DND-41 (cell line): ENCODE measurements around the gene TBC1D22A.

Source experiments
- ATAC-seq: fragments of 200-7000 bp; cut with Tn5 transposase; 3 replicates; pipeline ENCODE4 v1.9.1; 2021; ENCODE audit warnings: low read depth; ENCODE audit not compliant: insufficient read depth
- DNase-seq: peaks from one replicate; pipeline ENCODE4 v3.0.0-alpha.2; 2020
- H2AFZ ChIP-seq: 2 replicates; pipeline ENCODE4 v1.6.0; 2012; ENCODE audit warnings: low read depth, low read length
- H3K27ac ChIP-seq: 2 replicates; pipeline ENCODE4 v1.5.1; 2012; ENCODE audit warnings: low read length, inconsistent platforms
- H3K27me3 ChIP-seq: fragments of 200-600 bp; sonication (generic); 2 replicates; pipeline ENCODE4 v1.6.0; 2012; ENCODE audit warnings: low read length, mild to moderate bottlenecking, inconsistent platforms; ENCODE audit not compliant: insufficient read depth, poor library complexity
- H3K36me3 ChIP-seq: 2 replicates; pipeline ENCODE4 v1.5.1; 2012; ENCODE audit warnings: low read length, inconsistent platforms; ENCODE audit not compliant: insufficient read depth
- H3K4me1 ChIP-seq: 2 replicates; pipeline ENCODE4 v1.5.1; 2012; ENCODE audit warnings: mild to moderate bottlenecking, low read length; ENCODE audit not compliant: insufficient read depth
- H3K4me2 ChIP-seq: 2 replicates; pipeline ENCODE4 v1.6.0; 2012; ENCODE audit warnings: mild to moderate bottlenecking, moderate library complexity, low read length, inconsistent platforms; ENCODE audit not compliant: insufficient read depth
- H3K4me3 ChIP-seq, 2 experiments: fragments of 200-600 bp in 1 of 2; shearing (Covaris generic) in 1 of 2; 2 replicates each; pipeline ENCODE4 v1.5.1; 2012 to 2016; ENCODE audit warnings: inconsistent platforms in 2 of 2, low read length in 2 of 2, mild to moderate bottlenecking in 2 of 2, low read depth in 1 of 2, moderate library complexity in 1 of 2
- H3K79me2 ChIP-seq: 2 replicates; pipeline ENCODE4 v1.6.0; 2012; ENCODE audit warnings: low read length, inconsistent platforms; ENCODE audit not compliant: insufficient read depth
- H3K9ac ChIP-seq: 2 replicates; pipeline ENCODE4 v1.6.0; 2012; ENCODE audit warnings: low read depth, mild to moderate bottlenecking, inconsistent platforms, low read length, moderate library complexity
- H3K9me3 ChIP-seq: 2 replicates; pipeline ENCODE4 v1.5.1; 2012; ENCODE audit warnings: low read length, moderate library complexity, mild to moderate bottlenecking, inconsistent platforms; ENCODE audit not compliant: insufficient read depth, severe bottlenecking
- H4K20me1 ChIP-seq: 2 replicates; pipeline ENCODE4 v1.6.0; 2012; ENCODE audit warnings: low read length; ENCODE audit not compliant: insufficient read depth
- EZH2 ChIP-seq: IDR thresholded peaks from 3 replicates; pipeline ENCODE4 v1.6.1; 2012; ENCODE audit warnings: borderline replicate concordance, low read depth, mild to moderate bottlenecking, moderate library complexity, low read length, inconsistent platforms; ENCODE audit not compliant: severe bottlenecking
- TF ChIP-seq, protein P1 (sequence below): IDR thresholded peaks from 2 replicates; pipeline ENCODE4 v1.5.1; 2012; ENCODE audit warnings: borderline replicate concordance, low read length, moderate library complexity, mild to moderate bottlenecking; ENCODE audit not compliant: poor library complexity, severe bottlenecking; ENCODE audit errors: extremely low read depth

The TBC1D22A gene

DNA sequence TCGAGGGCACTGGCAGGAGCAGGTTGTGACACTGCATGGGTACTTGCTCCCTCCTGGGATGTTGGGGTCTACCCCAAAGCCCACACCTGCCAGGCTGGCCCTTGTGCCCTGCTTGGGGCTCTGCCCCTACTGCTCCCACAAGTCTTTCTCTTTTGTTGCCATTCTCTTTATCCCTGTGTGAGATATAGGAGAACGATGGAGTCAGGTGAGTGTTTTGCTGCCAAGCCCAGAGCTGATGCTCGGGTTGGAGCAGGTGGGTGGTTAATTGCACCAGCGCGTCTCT, 292.6 kb downstream of the TBC1D22A start:
- Histone ChIP-seq H3K27ac (no peak overlapping the region), H3K9ac (no peak overlapping the region), H3K27me3 (no peaks in the 10 kb centered on the region), H4K20me1 (peaks cover 14% of the 10 kb centered on the region), H3K4me1 (no peaks in the 10 kb centered on the region), H3K36me3 (peaks cover 17% of the 10 kb centered on the region), H3K4me2 (no peak overlapping the region), H3K4me3 (no peak overlapping the region), H3K79me2 (no peaks in the 10 kb centered on the region), H3K9me3 (no peaks in the 10 kb centered on the region), H2AFZ (no peak overlapping the region)
- TF ChIP-seq, protein P1, sequence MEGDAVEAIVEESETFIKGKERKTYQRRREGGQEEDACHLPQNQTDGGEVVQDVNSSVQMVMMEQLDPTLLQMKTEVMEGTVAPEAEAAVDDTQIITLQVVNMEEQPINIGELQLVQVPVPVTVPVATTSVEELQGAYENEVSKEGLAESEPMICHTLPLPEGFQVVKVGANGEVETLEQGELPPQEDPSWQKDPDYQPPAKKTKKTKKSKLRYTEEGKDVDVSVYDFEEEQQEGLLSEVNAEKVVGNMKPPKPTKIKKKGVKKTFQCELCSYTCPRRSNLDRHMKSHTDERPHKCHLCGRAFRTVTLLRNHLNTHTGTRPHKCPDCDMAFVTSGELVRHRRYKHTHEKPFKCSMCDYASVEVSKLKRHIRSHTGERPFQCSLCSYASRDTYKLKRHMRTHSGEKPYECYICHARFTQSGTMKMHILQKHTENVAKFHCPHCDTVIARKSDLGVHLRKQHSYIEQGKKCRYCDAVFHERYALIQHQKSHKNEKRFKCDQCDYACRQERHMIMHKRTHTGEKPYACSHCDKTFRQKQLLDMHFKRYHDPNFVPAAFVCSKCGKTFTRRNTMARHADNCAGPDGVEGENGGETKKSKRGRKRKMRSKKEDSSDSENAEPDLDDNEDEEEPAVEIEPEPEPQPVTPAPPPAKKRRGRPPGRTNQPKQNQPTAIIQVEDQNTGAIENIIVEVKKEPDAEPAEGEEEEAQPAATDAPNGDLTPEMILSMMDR = no peak
- TF ChIP-seq EZH2 = no peak
- no peak for ATAC-seq
- DNase-seq = no peak

DNA sequence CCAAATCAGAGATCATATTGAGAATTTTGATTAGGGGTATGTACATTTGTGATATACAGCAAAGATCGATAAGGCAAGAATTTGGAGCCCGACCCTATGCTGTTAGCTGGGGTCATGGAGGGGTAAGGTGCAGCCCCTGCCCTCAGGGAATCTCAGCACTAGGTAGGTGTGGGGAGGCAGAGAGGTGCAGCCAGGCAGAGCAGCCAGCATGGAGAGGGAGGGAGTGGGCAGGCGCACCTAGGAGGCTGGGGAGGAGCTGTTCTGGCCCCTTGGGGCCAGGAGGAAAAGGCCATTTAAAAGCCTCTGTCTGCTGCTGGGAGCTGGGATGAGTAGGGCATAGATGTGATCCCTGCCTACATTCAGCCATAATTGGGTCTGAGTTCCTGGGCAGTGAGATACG, 293.0 kb downstream of the TBC1D22A start:
- Histone ChIP-seq H2AFZ (no peak overlapping the region), H4K20me1 (peaks cover 14% of the 10 kb centered on the region), H3K27ac (no peak overlapping the region), H3K9ac (no peak overlapping the region), H3K4me3 (no peak overlapping the region), H3K27me3 (no peaks in the 10 kb centered on the region), H3K4me2 (no peak overlapping the region), H3K36me3 (peaks cover 17% of the 10 kb centered on the region), H3K4me1 (no peaks in the 10 kb centered on the region), H3K79me2 (no peaks in the 10 kb centered on the region), H3K9me3 (no peaks in the 10 kb centered on the region)
- no peak for ATAC-seq
- no peak for DNase-seq
- TF ChIP-seq, protein P1 = no peak
- no peak for TF ChIP-seq EZH2

DNA sequence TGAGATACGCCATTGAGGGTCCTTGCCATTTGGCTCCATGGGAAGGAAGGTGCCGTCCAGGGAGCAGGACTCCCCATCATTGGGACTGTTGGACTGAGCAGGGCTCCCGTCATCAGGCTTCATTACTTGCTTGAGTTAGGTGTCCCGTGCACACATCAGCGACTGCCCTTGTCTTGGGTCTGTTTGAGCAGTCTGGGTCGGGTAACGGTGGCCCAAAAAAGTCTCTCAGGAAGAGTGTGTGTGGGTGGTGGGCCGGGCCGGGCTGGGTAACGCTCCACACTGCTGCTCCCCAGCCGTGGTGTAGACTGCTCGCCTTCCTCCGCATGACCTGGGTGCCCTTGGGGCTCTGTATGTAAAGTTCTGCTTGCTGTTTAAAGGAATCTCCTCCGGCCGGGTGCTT, 293.5 kb downstream of the TBC1D22A start:
- no peak overlapping the region for H2AFZ ChIP-seq
- H3K9ac ChIP-seq = no peak overlapping the region
- peaks cover 14% of the 10 kb centered on the region for H4K20me1 ChIP-seq
- ATAC-seq (no peak), DNase-seq (no peak)
- peaks cover 21% of the 10 kb centered on the region for H3K36me3 ChIP-seq
- H3K4me3 ChIP-seq = no peak overlapping the region
- H3K27ac ChIP-seq = no peak overlapping the region
- H3K4me2 ChIP-seq = no peak overlapping the region
- no peaks in the 10 kb centered on the region for H3K79me2 ChIP-seq
- no peaks in the 10 kb centered on the region for H3K4me1 ChIP-seq
- H3K9me3 ChIP-seq = no peaks in the 10 kb centered on the region
- H3K27me3 ChIP-seq = no peaks in the 10 kb centered on the region
- TF ChIP-seq, protein P1 = no peak
- TF ChIP-seq EZH2 = no peak

DNA sequence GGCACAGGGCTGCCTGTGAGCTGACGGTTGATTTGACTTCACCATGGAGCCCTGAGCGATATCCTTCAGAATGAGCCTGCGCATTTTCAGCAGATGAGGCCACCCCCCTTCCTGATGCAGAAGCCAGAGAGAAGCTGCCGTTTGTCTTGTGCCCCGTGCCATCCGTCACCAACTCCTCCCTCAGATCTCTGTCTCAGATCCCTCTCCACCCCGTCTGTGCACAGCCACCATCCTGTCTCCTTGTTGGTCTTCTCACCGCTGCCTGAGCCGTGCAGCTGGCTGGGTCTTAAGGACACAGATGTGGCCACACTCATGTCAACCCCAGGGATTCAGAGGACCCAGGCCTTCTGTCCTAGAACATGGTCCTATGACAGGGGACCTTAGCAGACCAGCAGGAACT, 293.9 kb downstream of the TBC1D22A start:
- ATAC-seq = no peak
- TF ChIP-seq, protein P1 = no peak
- no peak for TF ChIP-seq EZH2
- Histone ChIP-seq H3K27ac (no peak overlapping the region), H3K4me3 (no peak overlapping the region), H4K20me1 (peaks cover 14% of the 10 kb centered on the region), H2AFZ (no peak overlapping the region), H3K4me1 (no peaks in the 10 kb centered on the region), H3K27me3 (no peaks in the 10 kb centered on the region), H3K79me2 (no peaks in the 10 kb centered on the region), H3K36me3 (peaks cover 23% of the 10 kb centered on the region), H3K9ac (no peak overlapping the region), H3K4me2 (no peak overlapping the region), H3K9me3 (no peaks in the 10 kb centered on the region)
- no peak for DNase-seq
